Mucosa of descending colon (tissue), 3 donors: ENCODE measurements around the gene SLC37A1. TPM values are rescaled to one million over a fixed set of nuclear protein-coding genes. Genes with fewer than 3 reads are reported as not detected.

ENCODE experiments used
- ATAC-seq: fragments of 200-7000 bp; cut with Tn5 transposase; one replicate; pipeline ENCODE4 v1.9.1; 2020; ENCODE audit warnings: mild to moderate bottlenecking, moderate library complexity
- DNase-seq, 3 donors: peaks; one replicate each; pipeline ENCODE4 v3.0.0-alpha.2; 2020
- H3K36me3 ChIP-seq: fragments of 200-600 bp; one replicate; pipeline ENCODE4 v1.8.0; 2021; ENCODE audit warnings: low read depth, mild to moderate bottlenecking
- H3K4me1 ChIP-seq: fragments of 200-600 bp; one replicate; pipeline ENCODE4 v1.8.0; 2021; ENCODE audit warnings: low read depth, mild to moderate bottlenecking
- H3K4me3 ChIP-seq: fragments of 200-600 bp; one replicate; pipeline ENCODE4 v1.8.0; 2021; ENCODE audit warnings: mild to moderate bottlenecking
- H3K9me3 ChIP-seq: fragments of 200-600 bp; one replicate; pipeline ENCODE4 v1.8.0; 2021; ENCODE audit warnings: mild to moderate bottlenecking
- intact Hi-C, 2 donors: fragments of 100-400 bp; cut with DNase I in 1 of 2; cut with micrococcal nuclease in 1 of 2; formaldehyde crosslinking; loops; one replicate each; pipeline versions ENCODE4 v1.11.0 to v1.11.1; 2022; cut with DNase I, micrococcal nuclease
- total RNA-seq, 3 donors: library from RNA; stranded (reverse); fragmentation: NEBNext Ultra II Directional in 2 of 3; extraction: Animal tissue kit (Norgen Biotek cat#: 25700) in 2 of 3; gene quantifications; one replicate each; pipeline versions ENCODE4 v1.2.1 to v1.2.4, GENCODE V29; 2021 to 2023
- TF ChIP-seq, protein P1 (sequence below): fragments of 200-600 bp; IDR thresholded peaks from one replicate; pipeline ENCODE4 v1.8.0; 2022; ENCODE audit warnings: antibody characterized with exemption, mild to moderate bottlenecking
- donor health status: DM: no; HTN: no; CAD: no; lungs with moderate emphysema.
- donor health status: DM: no; HTN: no; CAD: no.
- donor health status: DM: no; HTN: yes; CAD: no.

The SLC37A1 gene
- total RNA-seq, 3 donors from 2014 or later: 52.3 to 179 (median 92.3) TPM

DNA sequence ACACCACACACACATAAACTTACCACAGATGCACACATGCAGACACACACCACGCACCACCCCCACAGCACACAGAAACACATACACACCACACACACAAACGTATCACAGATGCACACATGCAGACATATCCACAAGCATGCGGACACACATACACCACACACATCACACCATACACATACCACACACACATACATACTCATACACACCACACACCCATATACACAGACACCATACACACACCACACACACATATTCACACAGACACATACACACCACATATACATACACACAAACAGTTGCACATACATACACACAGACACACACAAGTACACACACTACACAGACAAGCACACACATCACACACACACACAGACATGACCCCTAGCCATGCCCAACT is 102.3 kb downstream of the SLC37A1 start:
- intact Hi-C loops: no loop called here
- ATAC-seq (no peak), DNase-seq (no peak)
- no peak overlapping the region for H3K4me3 ChIP-seq
- TF ChIP-seq, protein P1, sequence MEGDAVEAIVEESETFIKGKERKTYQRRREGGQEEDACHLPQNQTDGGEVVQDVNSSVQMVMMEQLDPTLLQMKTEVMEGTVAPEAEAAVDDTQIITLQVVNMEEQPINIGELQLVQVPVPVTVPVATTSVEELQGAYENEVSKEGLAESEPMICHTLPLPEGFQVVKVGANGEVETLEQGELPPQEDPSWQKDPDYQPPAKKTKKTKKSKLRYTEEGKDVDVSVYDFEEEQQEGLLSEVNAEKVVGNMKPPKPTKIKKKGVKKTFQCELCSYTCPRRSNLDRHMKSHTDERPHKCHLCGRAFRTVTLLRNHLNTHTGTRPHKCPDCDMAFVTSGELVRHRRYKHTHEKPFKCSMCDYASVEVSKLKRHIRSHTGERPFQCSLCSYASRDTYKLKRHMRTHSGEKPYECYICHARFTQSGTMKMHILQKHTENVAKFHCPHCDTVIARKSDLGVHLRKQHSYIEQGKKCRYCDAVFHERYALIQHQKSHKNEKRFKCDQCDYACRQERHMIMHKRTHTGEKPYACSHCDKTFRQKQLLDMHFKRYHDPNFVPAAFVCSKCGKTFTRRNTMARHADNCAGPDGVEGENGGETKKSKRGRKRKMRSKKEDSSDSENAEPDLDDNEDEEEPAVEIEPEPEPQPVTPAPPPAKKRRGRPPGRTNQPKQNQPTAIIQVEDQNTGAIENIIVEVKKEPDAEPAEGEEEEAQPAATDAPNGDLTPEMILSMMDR: no peak
- H3K4me1 ChIP-seq: peaks cover 9% of the 10 kb centered on the region
- no peaks in the 10 kb centered on the region for H3K9me3 ChIP-seq
- H3K36me3 ChIP-seq: no peaks in the 10 kb centered on the region

DNA sequence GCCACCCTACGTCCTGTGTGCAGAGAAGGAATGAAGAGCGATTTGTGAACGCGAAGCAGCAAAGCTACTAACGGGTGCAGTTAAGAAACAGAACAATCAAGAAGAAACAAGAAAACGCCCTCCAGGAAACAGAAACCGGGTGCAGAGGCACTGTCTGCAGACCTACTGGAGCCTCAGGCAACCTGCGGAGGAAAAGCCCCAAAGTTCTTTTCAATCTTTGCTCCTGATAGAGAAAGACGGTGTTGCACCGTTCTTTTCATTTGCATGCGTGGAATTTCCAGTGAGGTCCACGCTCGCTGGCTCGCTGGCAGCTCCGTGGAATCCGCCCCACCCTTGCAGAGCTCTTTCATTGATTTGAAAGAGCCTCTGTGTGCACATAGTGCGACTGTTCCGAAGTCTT is 102.8 kb downstream of the SLC37A1 start:
- H3K4me3 ChIP-seq: no peak overlapping the region
- no peaks in the 10 kb centered on the region for H3K36me3 ChIP-seq
- peak in 1 of 3 donors; percentile 38 for DNase-seq
- peak; percentile 49 for ATAC-seq
- no peaks in the 10 kb centered on the region for H3K9me3 ChIP-seq
- H3K4me1 ChIP-seq: peaks cover 11% of the 10 kb centered on the region
- intact Hi-C loops: no loop called here
- TF ChIP-seq, protein P1: no peak

- H3K9me3 ChIP-seq: no peaks in the 10 kb centered on the region
- H3K4me1 ChIP-seq: peaks cover 12% of the 10 kb centered on the region
- no peak for ATAC-seq
- no peak for DNase-seq
- intact Hi-C loops: no loop called here
- TF ChIP-seq, protein P1: no peak
- no peak overlapping the region for H3K4me3 ChIP-seq
- H3K36me3 ChIP-seq: no peaks in the 10 kb centered on the region
These were observed 103.3 kb downstream of the SLC37A1 start for GRCh38 chr21:42616941-42617340.

- Histone ChIP-seq H3K4me1 (peaks cover 12% of the 10 kb centered on the region), H3K36me3 (no peaks in the 10 kb centered on the region), H3K4me3 (no peak overlapping the region), H3K9me3 (no peaks in the 10 kb centered on the region)
- intact Hi-C loops: no loop called here
- TF ChIP-seq, protein P1: no peak
- DNase-seq (no peak), ATAC-seq (no peak)
These were observed 103.8 kb downstream of the SLC37A1 start for GRCh38 chr21:42617486-42617885.

DNA sequence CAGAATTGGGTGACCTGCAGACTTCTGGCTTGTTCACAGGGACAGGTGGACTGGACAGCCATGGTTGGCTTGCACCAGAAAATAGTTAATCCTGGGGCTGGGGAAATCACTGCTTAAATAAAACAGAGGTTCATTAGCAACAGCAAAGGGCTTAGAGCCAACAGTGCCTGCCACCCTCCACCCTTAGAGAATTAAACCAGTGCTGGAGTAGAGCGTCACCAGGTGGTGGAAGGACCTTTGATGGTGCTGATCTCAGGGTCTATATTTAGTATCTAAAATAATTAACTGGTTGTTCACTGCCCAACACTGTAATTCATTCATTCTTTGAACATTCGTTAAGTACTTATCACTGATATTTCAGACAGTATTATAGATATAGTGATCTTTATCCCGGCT is 105.1 kb downstream of the SLC37A1 start:
- DNase-seq: no peak
- TF ChIP-seq, protein P1: no peak
- peaks cover 12% of the 10 kb centered on the region for H3K4me1 ChIP-seq
- H3K9me3 ChIP-seq: no peaks in the 10 kb centered on the region
- intact Hi-C loops: no loop called here
- no peak for ATAC-seq
- no peak overlapping the region for H3K4me3 ChIP-seq
- H3K36me3 ChIP-seq: no peaks in the 10 kb centered on the region

- TF ChIP-seq, protein P1: no peak
- ATAC-seq (no peak), DNase-seq (no peak)
- intact Hi-C loops: no loop called here
- H3K4me3 ChIP-seq: no peak overlapping the region
- peaks cover 15% of the 10 kb centered on the region for H3K4me1 ChIP-seq
- no peaks in the 10 kb centered on the region for H3K9me3 ChIP-seq
- H3K36me3 ChIP-seq: no peaks in the 10 kb centered on the region
These were observed 105.5 kb downstream of the SLC37A1 start for GRCh38 chr21:42619166-42619565.
